Nephron (organoid): ENCODE data around the gene SMYD3.
A peak's percentile ranks its signal among the peaks of the same experiment; 100 is the strongest.

Experiments
- H3K27ac Mint-ChIP-seq, 3 experiments: 2 replicates each; pipeline ENCODE4 v1.8.0; 2020; ENCODE audit warnings: mixed read lengths in 3 of 3, mild to moderate bottlenecking in 2 of 3, moderate library complexity in 1 of 3
- H3K27me3 Mint-ChIP-seq: 2 replicates; pipeline ENCODE4 v1.8.0; 2021; ENCODE audit warnings: low read depth, mild to moderate bottlenecking, moderate library complexity, mixed read lengths
- H3K36me3 Mint-ChIP-seq: 2 replicates; pipeline ENCODE4 v1.8.0; 2020; ENCODE audit warnings: low read depth, mixed read lengths
- H3K4me1 Mint-ChIP-seq: 2 replicates; pipeline ENCODE4 v1.8.0; 2020; ENCODE audit warnings: mixed read lengths
- H3K4me3 Mint-ChIP-seq, 3 experiments: 2 replicates each; pipeline ENCODE4 v1.8.0; 2020; ENCODE audit warnings: mild to moderate bottlenecking in 3 of 3, mixed read lengths in 3 of 3, moderate library complexity in 2 of 3
- H3K9me3 Mint-ChIP-seq: 2 replicates; pipeline ENCODE4 v1.8.0; 2020; ENCODE audit warnings: mixed read lengths
- TF ChIP-seq, protein P1 (sequence below), 3 experiments: fragments of 200-600 bp; sonication (generic); IDR thresholded peaks; one replicate each; pipeline ENCODE4 v1.5.0; 2021; ENCODE audit warnings: antibody characterized with exemption in 3 of 3; ENCODE audit not compliant: unreplicated experiment in 3 of 3

The SMYD3 gene

GRCh38 chr1:246510147-246511030 lies 3.3 kb upstream of the SMYD3 start:
- H3K4me1 Mint-ChIP-seq: peaks cover 13% of the 10 kb centered on the region
- TF ChIP-seq, protein P1, sequence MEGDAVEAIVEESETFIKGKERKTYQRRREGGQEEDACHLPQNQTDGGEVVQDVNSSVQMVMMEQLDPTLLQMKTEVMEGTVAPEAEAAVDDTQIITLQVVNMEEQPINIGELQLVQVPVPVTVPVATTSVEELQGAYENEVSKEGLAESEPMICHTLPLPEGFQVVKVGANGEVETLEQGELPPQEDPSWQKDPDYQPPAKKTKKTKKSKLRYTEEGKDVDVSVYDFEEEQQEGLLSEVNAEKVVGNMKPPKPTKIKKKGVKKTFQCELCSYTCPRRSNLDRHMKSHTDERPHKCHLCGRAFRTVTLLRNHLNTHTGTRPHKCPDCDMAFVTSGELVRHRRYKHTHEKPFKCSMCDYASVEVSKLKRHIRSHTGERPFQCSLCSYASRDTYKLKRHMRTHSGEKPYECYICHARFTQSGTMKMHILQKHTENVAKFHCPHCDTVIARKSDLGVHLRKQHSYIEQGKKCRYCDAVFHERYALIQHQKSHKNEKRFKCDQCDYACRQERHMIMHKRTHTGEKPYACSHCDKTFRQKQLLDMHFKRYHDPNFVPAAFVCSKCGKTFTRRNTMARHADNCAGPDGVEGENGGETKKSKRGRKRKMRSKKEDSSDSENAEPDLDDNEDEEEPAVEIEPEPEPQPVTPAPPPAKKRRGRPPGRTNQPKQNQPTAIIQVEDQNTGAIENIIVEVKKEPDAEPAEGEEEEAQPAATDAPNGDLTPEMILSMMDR (IDR thresholded peaks at IDR 0.05; ENCODE audit: unreplicated experiment in 3 of 3): no peak
- no peak overlapping the region for H3K4me3 Mint-ChIP-seq
- peaks cover 9% of the 10 kb centered on the region for H3K9me3 Mint-ChIP-seq
- peaks cover 8% of the 10 kb centered on the region for H3K27me3 Mint-ChIP-seq
- no peaks in the 10 kb centered on the region for H3K36me3 Mint-ChIP-seq
- no peak overlapping the region for H3K27ac Mint-ChIP-seq

DNA sequence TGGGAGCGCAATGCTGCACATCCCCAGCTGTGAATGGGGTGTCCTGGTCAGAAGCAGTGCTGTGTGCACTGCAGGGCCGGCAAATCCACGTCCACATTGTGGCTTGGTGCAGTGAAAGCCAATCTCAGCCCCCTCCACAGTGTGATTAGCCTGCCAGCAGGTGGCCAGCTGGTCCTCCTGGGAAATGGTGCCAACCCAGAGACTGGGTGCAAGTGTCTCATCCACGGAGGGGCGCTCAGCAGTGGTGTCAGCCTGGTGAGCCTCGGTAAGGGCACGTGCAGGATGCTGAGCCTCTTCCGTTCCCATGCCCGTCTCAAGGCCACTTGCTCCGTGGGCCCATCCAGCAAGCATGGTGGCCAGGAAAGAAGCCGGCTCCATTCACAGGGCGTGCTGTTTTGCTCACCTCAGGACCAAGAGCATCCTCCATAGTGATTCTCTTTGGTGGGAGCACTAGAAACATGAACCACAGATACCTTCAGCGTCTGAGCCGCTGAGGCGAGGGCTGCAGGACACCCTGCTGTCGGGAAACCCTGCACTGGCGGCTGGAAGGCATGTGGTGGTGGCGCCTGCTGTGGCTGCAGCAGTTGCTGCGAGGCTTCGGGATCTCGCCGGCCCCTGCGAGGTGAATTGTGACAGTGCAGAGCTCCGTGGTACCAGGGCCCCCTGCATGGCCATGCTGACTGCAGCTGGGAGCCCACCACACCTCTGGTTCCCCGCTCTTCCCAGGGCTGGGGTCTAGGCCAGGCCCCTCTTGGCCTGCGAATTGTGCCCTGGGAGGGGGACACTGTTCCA lies 2.0 kb upstream of the SMYD3 start:
- TF ChIP-seq, protein P1 (IDR thresholded peaks at IDR 0.05; ENCODE audit: unreplicated experiment in 3 of 3): no peak
- Mint-ChIP-seq H3K27ac (no peak overlapping the region), H3K4me3 (peak overlapping the region in 1 of 3 experiments; percentile 84), H3K9me3 (peaks cover under 1% of the 10 kb centered on the region), H3K4me1 (peaks cover 13% of the 10 kb centered on the region), H3K27me3 (peaks cover 8% of the 10 kb centered on the region), H3K36me3 (no peaks in the 10 kb centered on the region)

DNA sequence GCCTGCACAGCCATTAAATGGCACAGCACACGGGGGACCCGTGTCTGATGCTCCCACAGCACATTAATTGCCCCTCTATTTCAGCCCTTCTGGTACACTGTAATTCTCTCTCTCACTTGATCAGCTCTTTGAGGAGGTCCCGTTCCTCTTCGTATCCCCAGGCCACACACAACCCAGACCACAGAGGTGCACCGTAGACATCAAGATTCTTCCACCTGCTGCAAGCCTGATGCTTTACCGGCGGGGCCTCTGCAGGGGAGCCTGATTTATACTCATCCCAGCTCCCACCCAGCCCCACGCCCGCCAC lies 759 bp downstream of the SMYD3 start:
- H3K27me3 Mint-ChIP-seq: peaks cover 6% of the 10 kb centered on the region
- H3K27ac Mint-ChIP-seq: peak overlapping the region in 1 of 3 experiments; percentile 7
- no peaks in the 10 kb centered on the region for H3K9me3 Mint-ChIP-seq
- H3K36me3 Mint-ChIP-seq: peaks cover 3% of the 10 kb centered on the region
- TF ChIP-seq, protein P1 (IDR thresholded peaks at IDR 0.05; ENCODE audit: unreplicated experiment in 3 of 3): no peak
- peak overlapping the region; percentile 81 to 91 (median 89) for H3K4me3 Mint-ChIP-seq
- H3K4me1 Mint-ChIP-seq: peaks cover 13% of the 10 kb centered on the region

- Mint-ChIP-seq H3K4me1 (peaks cover 13% of the 10 kb centered on the region), H3K9me3 (no peaks in the 10 kb centered on the region), H3K27me3 (peaks cover 6% of the 10 kb centered on the region), H3K36me3 (peaks cover 3% of the 10 kb centered on the region), H3K4me3 (peak overlapping the region in 1 of 3 experiments; percentile 34), H3K27ac (no peak overlapping the region)
- TF ChIP-seq, protein P1 (IDR thresholded peaks at IDR 0.05; ENCODE audit: unreplicated experiment in 3 of 3): no peak
These were observed 3.7 kb downstream of the SMYD3 start for GRCh38 chr1:246503341-246503740.

GRCh38 chr1:246497331-246497915 lies 9.7 kb downstream of the SMYD3 start:
- Mint-ChIP-seq H3K27me3 (no peaks in the 10 kb centered on the region), H3K27ac (no peak overlapping the region), H3K4me1 (peaks cover 2% of the 10 kb centered on the region), H3K36me3 (peaks cover 3% of the 10 kb centered on the region), H3K9me3 (no peaks in the 10 kb centered on the region), H3K4me3 (no peak overlapping the region)
- TF ChIP-seq, protein P1 (IDR thresholded peaks at IDR 0.05; ENCODE audit: unreplicated experiment in 3 of 3): peak; percentile 55 to 75 (median 73)
